SHP77 treated with DMSO at 0.1 percent for 48 hours (cell line): ENCODE results near the gene GRHL1.

Experiments used
- DNase-seq: peaks from one replicate; lab custom pipeline; 2025; lab: John Stamatoyannopoulos, UW

GRHL1 gene

DNA sequence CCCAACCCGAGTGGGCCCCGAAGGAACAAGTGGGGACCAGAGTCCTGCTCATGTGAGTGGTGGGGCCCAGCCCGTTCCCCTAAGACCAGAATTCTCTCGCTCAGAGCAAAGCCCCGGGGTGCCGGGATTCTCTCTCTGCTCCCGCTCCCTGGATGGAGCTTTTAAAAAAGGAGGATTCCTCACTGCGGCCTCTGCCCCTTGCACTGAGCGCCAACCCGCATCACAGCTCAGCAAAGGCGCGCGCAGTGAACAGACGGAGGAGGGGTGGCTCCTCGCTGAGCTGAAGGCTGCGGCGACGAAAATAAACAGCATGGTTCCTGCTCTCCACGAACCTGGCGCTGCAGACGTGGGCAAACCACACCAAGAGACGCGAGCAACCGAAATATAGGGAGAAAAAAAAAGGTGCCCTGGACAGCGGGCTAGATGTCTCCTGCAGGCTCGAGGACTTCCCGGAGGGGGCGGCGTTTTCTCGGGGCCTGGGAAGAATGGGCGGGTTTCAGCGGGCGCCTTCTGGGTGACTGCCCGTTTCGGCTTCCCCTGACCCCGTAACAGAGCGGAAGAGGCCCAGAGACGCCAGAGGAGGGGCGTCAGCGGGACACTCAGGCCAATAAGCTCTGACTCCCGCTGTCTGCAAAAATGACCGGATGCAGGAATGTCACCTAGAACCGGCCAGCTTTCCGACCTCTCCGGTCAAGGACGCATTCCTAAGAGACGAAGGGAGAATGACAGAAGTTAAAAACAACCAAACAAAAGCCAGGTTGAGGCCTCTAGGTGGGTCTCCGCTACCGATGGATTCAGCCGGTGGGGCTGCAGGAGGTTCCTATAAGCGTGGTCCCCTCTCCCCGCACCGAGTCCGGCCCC lies 91.0 kb downstream of the GRHL1 start:
- DNase-seq = no peak

GRCh38 chr2:10043256-10043905 lies 91.9 kb downstream of the GRHL1 start, which contains the start of gene KLF11:
KLF11 (plus strand) TSS chr2:10043550; CDS start chr2:10043717, 167 bp downstream.
- peak; percentile 12 for DNase-seq

DNA sequence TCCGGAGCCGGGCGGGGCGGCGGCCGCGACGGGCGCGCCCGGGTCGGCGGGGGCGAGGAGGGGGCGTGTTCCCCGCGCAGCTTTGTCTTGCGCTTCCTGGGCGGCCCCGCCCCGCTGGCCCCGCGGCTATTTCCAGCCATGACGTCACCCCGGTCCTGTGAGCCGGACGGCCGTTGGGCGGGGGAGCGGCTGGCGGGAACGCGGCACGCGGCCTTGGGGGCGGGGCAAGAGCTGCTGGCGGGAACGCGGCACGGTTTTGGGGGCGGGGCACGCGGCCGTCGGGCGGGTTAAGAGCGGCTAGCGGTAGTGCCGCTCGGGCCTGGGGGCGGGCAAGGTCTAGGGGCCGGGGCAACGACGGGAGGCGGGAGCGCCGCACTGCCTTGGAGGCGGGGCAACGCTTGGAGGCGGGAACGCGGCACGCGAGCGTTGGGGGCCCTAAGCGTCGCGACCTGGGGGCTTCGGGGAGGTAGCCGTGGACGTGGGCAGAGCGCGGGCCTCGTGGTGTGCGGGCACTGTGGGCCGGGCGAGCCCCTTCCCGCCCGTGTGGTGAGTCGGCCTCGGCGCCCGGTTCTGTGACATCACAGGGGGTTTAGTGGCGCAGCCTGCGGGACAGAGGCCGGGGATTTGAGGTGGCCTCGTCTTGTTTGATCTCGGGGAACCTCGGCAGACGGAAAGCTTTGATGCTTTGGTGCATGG lies 92.6 kb downstream of the GRHL1 start:
- peak; percentile 64 for DNase-seq

GRCh38 chr2:10045561-10046355 lies 94.3 kb downstream of the GRHL1 start:
- no peak for DNase-seq

DNA sequence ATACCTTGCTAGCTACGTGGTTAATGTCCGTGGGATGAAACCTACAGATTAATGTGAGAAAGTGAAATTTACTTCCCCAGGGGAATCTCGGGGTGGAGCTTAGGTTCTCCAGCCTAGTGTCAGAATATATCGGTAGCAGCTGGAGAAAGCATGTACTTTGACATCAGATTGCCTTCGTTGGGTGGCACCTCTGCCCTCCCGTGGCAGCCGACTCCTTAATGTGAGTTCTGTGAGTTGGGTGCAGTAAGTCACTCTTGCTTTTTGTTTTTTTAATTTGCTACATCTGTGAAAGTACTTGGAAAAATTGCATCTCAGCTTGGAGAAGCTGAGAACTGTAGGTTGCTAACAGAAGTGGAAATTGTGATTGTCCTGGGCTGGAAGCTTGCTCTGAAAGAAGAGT lies 95.4 kb downstream of the GRHL1 start:
- DNase-seq = no peak

GRCh38 chr2:10047616-10048500 lies 96.4 kb downstream of the GRHL1 start:
- no peak for DNase-seq

DNA sequence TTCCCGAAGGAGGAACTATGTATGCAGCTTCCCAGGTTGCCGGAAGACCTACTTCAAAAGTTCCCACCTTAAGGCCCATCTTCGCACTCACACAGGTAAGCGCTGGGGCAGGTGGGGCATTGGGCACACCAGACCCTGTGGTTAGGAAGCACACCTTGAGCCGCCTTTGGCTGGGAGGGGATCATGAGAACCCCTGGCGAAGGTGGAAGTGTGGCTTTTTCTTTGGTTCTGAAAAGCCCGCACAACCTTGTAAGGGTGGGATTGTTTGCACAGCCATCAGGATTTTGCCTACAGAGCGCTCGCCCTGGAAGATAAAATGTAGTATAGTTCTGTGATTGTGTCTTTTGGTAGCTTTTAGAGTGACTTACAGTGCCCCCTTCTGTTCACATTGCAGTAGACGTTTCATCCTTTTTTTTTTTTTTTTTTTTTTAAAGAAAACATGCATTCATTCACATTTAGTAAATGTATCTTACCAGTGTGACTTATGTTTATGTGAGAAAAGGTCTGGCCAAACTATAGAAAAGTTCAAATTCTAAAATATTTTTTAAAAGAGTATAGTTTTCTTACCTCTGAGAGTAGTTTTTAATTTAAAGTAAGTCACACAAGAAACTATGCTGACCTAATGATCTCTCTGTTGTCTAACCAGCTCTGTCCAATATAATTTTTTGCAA lies 97.1 kb downstream of the GRHL1 start:
- peak; percentile 66 for DNase-seq
